Measurements from ENCODE around the gene CASZ1. TPM values are rescaled to one million over a fixed set of nuclear protein-coding genes. Genes with fewer than 3 reads are reported as not detected.

The CASZ1 gene
- total and polyA plus RNA-seq, 10 of the 15 experiments (the other 5 are each of a cell fraction or from before 2014, with no cell fraction given) = 0.52 to 9.8 (median 3.7) TPM

- Histone ChIP-seq H3K79me2 (ENCODE audit: control insufficient read depth, insufficient read depth, low read length) (no peaks in the 10 kb centered on the region), H3K27me3 (replicated peaks in 1 of 2; ENCODE audit: control insufficient read depth in 2 of 2, insufficient read depth in 2 of 2, low read length in 1 of 2) (no peaks in the 10 kb centered on the region; a peak in 2 of 4 replicates), H3K27ac (ENCODE audit: control insufficient read depth, insufficient read depth) (no peak overlapping the region), H2AFZ (ENCODE audit: control insufficient read depth, low read depth, low read length) (no peak overlapping the region), H3K36me3 (ENCODE audit: control insufficient read depth in 2 of 2, insufficient read depth in 2 of 2, low read length in 1 of 2) (no peaks in the 10 kb centered on the region), H4K20me1 (ENCODE audit: control insufficient read depth, insufficient read depth) (no peaks in the 10 kb centered on the region), H3K4me1 (ENCODE audit: control insufficient read depth, insufficient read depth, low read length) (no peaks in the 10 kb centered on the region), H3K9me3 (replicated peaks; ENCODE audit: control insufficient read depth, insufficient read depth, low read length) (no peaks in the 10 kb centered on the region), H3K4me2 (ENCODE audit: control insufficient read depth, insufficient read depth) (no peak overlapping the region), H3K9ac (ENCODE audit: control insufficient read depth, insufficient read depth, low read length) (no peak overlapping the region), H3K4me3 (no peak overlapping the region)
- 68% methylated on average over 8 of the region's 8 CpGs for WGBS (ENCODE audit: insufficient coverage, insufficient replicate concordance, low lambda C conversion rate, missing lambda C conversion rate)
- FAIRE-seq = no peak
- no peak for DNase-seq (ENCODE audit: low read depth, low spot score)
- SMC1A ChIA-PET (ENCODE audit: uncharacterized antibody, unreplicated experiment) = no interaction called here
- CTCF ChIA-PET = interaction anchor here (0.5 kb wide), 1 partner anchor 48 kb away, joined by 3 read pairs; no protein-coding TSS in a partner anchor
- POLR2A ChIA-PET = no interaction called here
- in situ Hi-C loops (cut with MboI) = no loop called here
- ATAC-seq = no peak
- RAD21 ChIA-PET (ENCODE audit: unreplicated experiment) = no interaction called here
- no TSS peak for BruUV-seq (replicated peaks)
- intact Hi-C loops (cut with micrococcal nuclease; ENCODE audit: unreplicated experiment) = no loop called here
- no peak for TF ChIP-seq SUZ12 (IDR thresholded peaks at IDR 0.05; ENCODE audit: unreplicated experiment)
- no peak for TF ChIP-seq NR2C1 (IDR thresholded peaks at IDR 0.05)
- no peak for TF ChIP-seq ZNF207 (IDR thresholded peaks at IDR 0.05; ENCODE audit: borderline replicate concordance)
- TF ChIP-seq RUNX3 (IDR thresholded peaks at IDR 0.05; ENCODE audit: low read length) = no peak
- no peak for TF ChIP-seq GABPA (IDR thresholded peaks at IDR 0.05; ENCODE audit: low read depth)
- TF ChIP-seq CHD2 (IDR thresholded peaks at IDR 0.05; ENCODE audit: borderline replicate concordance, low read depth, low read length) = no peak
- TF ChIP-seq IKZF1 (conservative IDR thresholded peaks at IDR 0.05) = no peak
- TF ChIP-seq SMARCA5 (IDR thresholded peaks at IDR 0.05) = no peak
- TF ChIP-seq RAD21 (IDR thresholded peaks at IDR 0.05; ENCODE audit: insufficient read depth, low read depth, low read length) = no peak
- TF ChIP-seq MYB (IDR thresholded peaks at IDR 0.05; ENCODE audit: borderline replicate concordance, low read depth, low read length) = no peak
- TF ChIP-seq TCF12 (IDR thresholded peaks at IDR 0.05; ENCODE audit: low read depth, low read length) = no peak
- no peak for TF ChIP-seq ZNF687 (IDR thresholded peaks at IDR 0.05)
- TF ChIP-seq NFYA (IDR thresholded peaks at IDR 0.05; ENCODE audit: borderline replicate concordance, low read depth, low read length) = no peak
- TF ChIP-seq POLR2A (IDR thresholded peaks at IDR 0.05; ENCODE audit: low read depth, low read length) = no peak
- TF ChIP-seq BHLHE40 (IDR thresholded peaks at IDR 0.05; ENCODE audit: borderline replicate concordance in 1 of 2, low read depth in 2 of 2, low read length in 1 of 2) = no peak
- no peak for TF ChIP-seq TAF1 (IDR thresholded peaks at IDR 0.05; ENCODE audit: borderline replicate concordance, low read depth, low read length)
- no peak for TF ChIP-seq STAT1 (conservative IDR thresholded peaks at IDR 0.05)
- TF ChIP-seq SKIL (IDR thresholded peaks at IDR 0.05; ENCODE audit: low read depth, poor library complexity, severe bottlenecking) = no peak
Measured at GRCh38 chr1:10739589-10739988, 56.9 kb downstream of the CASZ1 start.
